Fibroblast of lung (primary cell): ENCODE measurements around the gene LRP8. TPM values are rescaled to one million over a fixed set of nuclear protein-coding genes. Genes with fewer than 3 reads are reported as not detected.

Source experiments
- DNase-seq, 2 donors: peaks; one replicate each; pipeline versions ENCODE4 v3.0.0 to v3.0.0-alpha.2; 2010; ENCODE audit warnings: low read depth in 2 of 2
- H2AFZ ChIP-seq: 2 replicates; pipeline ENCODE4 v1.5.1; 2012; ENCODE audit warnings: low read length, control low read depth, inconsistent platforms
- H3K27ac ChIP-seq: 2 replicates; pipeline ENCODE4 v1.5.1; 2011; ENCODE audit warnings: low read length, control low read depth; ENCODE audit not compliant: insufficient read depth
- H3K27me3 ChIP-seq: 2 replicates; pipeline ENCODE4 v1.5.1; 2011; ENCODE audit warnings: mild to moderate bottlenecking, low read length; ENCODE audit not compliant: control insufficient read depth, insufficient read depth
- H3K36me3 ChIP-seq: 2 replicates; pipeline ENCODE4 v1.5.1; 2011; ENCODE audit warnings: low read length; ENCODE audit not compliant: control insufficient read depth, insufficient read depth
- H3K4me1 ChIP-seq: 2 replicates; pipeline ENCODE4 v1.5.1; 2011; ENCODE audit warnings: low read length; ENCODE audit not compliant: control insufficient read depth, insufficient read depth; ENCODE audit errors: extremely low read depth
- H3K4me2 ChIP-seq: 2 replicates; pipeline ENCODE4 v1.5.1; 2011; ENCODE audit warnings: low read length, control low read depth; ENCODE audit not compliant: insufficient read depth; ENCODE audit errors: extremely low read depth
- H3K4me3 ChIP-seq, 4 experiments: fragments of 200-600 bp in 1 of 4; sonication (generic) in 1 of 4; replicated peaks in 1 of 4; 2 replicates each; pipeline ENCODE4 v1.5.1; 2011 to 2016; ENCODE audit warnings: low read length in 4 of 4, low read depth in 3 of 4, mild to moderate bottlenecking in 3 of 4, control low read depth in 2 of 4, inconsistent platforms in 1 of 4, mixed read lengths in 1 of 4; ENCODE audit not compliant: insufficient read depth in 1 of 4; ENCODE audit errors: control extremely low read depth in 1 of 4
- H3K79me2 ChIP-seq: 2 replicates; pipeline ENCODE4 v1.5.1; 2012; ENCODE audit warnings: mild to moderate bottlenecking, low read length, inconsistent platforms; ENCODE audit not compliant: control insufficient read depth, insufficient read depth
- H3K9ac ChIP-seq: 2 replicates; pipeline ENCODE4 v1.5.1; 2011; ENCODE audit warnings: mild to moderate bottlenecking, low read length, control low read depth; ENCODE audit not compliant: insufficient read depth
- H3K9me3 ChIP-seq: 2 replicates; pipeline ENCODE4 v1.5.1; 2012; ENCODE audit warnings: low read depth, low read length; ENCODE audit not compliant: control insufficient read depth, insufficient read depth
- H4K20me1 ChIP-seq: 2 replicates; pipeline ENCODE4 v1.5.1; 2011; ENCODE audit warnings: low read length; ENCODE audit not compliant: control insufficient read depth, insufficient read depth; ENCODE audit errors: extremely low read depth
- EZH2 ChIP-seq: IDR thresholded peaks from 2 replicates; pipeline ENCODE4 v1.5.1; 2012; ENCODE audit warnings: low read length, control low read depth, mild to moderate bottlenecking; ENCODE audit errors: missing control alignments
- polyA plus RNA-seq, 2 donors: library from polyadenylated mRNA; depleted of rRNA in 1 of 2; stranded (reverse) in 1 of 2; unstranded in 1 of 2; fragments of >200 nt; gene quantifications; 2 replicates each; pipeline ENCODE4 v1.2.1, GENCODE V29; 2011 to 2012; ENCODE audit warnings: missing spikeins in 1 of 2
- total RNA-seq: library from RNA; depleted of rRNA; stranded (reverse); fragments of >200 nt; gene quantifications from 2 replicates; pipeline ENCODE4 v1.2.1, GENCODE V29; 2014
- TF ChIP-seq, protein P1 (sequence below), 2 donors: IDR thresholded peaks in 1 of 2; conservative IDR thresholded peaks in 1 of 2; 1 replicate in 1 of 2; 2 replicates in 1 of 2; pipeline ENCODE4 v1.5.1; 2011 to 2012; ENCODE audit warnings: low read length in 2 of 2, control low read depth in 1 of 2, inconsistent platforms in 1 of 2, low read depth in 1 of 2, mild to moderate bottlenecking in 1 of 2

The LRP8 gene
- total and polyA plus RNA-seq, 2 donors (not counting 1 experiment from before 2014, with no cell fraction given): 8.4 to 10.3 TPM

- Histone ChIP-seq H3K9me3 (no peaks in the 10 kb centered on the region), H3K4me3 (no peak overlapping the region), H3K27ac (no peak overlapping the region), H3K27me3 (no peaks in the 10 kb centered on the region), H3K79me2 (no peaks in the 10 kb centered on the region), H3K4me2 (no peak overlapping the region), H3K4me1 (no peaks in the 10 kb centered on the region), H4K20me1 (no peaks in the 10 kb centered on the region), H3K9ac (no peak overlapping the region), H3K36me3 (no peaks in the 10 kb centered on the region), H2AFZ (no peak overlapping the region)
- DNase-seq: no peak
- TF ChIP-seq, protein P1, sequence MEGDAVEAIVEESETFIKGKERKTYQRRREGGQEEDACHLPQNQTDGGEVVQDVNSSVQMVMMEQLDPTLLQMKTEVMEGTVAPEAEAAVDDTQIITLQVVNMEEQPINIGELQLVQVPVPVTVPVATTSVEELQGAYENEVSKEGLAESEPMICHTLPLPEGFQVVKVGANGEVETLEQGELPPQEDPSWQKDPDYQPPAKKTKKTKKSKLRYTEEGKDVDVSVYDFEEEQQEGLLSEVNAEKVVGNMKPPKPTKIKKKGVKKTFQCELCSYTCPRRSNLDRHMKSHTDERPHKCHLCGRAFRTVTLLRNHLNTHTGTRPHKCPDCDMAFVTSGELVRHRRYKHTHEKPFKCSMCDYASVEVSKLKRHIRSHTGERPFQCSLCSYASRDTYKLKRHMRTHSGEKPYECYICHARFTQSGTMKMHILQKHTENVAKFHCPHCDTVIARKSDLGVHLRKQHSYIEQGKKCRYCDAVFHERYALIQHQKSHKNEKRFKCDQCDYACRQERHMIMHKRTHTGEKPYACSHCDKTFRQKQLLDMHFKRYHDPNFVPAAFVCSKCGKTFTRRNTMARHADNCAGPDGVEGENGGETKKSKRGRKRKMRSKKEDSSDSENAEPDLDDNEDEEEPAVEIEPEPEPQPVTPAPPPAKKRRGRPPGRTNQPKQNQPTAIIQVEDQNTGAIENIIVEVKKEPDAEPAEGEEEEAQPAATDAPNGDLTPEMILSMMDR (conservative IDR thresholded peaks at IDR 0.05 in 1 of 2, IDR thresholded peaks at IDR 0.05 in 1 of 2; ENCODE audit: low read depth in 1 of 2, low read length in 2 of 2): no peak
- no peak for TF ChIP-seq EZH2
Measured at GRCh38 chr1:53286955-53287354, 40.9 kb downstream of the LRP8 start.

GRCh38 chr1:53285969-53286760 is 41.7 kb downstream of the LRP8 start:
- Histone ChIP-seq H3K9ac (no peak overlapping the region), H3K27me3 (no peaks in the 10 kb centered on the region), H3K9me3 (no peaks in the 10 kb centered on the region), H3K27ac (no peak overlapping the region), H3K4me2 (no peak overlapping the region), H3K79me2 (no peaks in the 10 kb centered on the region), H3K4me1 (no peaks in the 10 kb centered on the region), H3K4me3 (no peak overlapping the region), H2AFZ (no peak overlapping the region), H3K36me3 (no peaks in the 10 kb centered on the region), H4K20me1 (no peaks in the 10 kb centered on the region)
- DNase-seq: no peak
- TF ChIP-seq EZH2: no peak

DNA sequence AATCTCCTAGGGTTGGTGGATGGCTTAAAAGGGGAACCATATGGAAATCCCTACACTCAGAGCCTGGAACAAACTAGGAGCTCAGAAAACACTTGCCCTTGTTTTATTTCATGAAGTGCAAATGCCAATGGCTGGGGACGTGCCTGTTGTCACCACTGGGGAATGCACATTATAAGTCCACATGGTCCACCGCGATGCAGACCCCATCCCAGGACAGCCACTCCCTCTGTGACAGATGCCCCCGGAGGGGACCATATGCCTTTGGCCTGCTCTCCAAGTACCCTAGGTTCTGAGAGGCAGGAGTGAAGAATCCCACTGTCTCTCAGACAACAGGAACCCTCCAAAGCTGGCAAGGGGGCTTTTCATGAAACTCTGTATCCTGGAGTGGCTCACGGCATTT is 42.3 kb downstream of the LRP8 start:
- H3K9ac ChIP-seq: no peak overlapping the region
- H3K36me3 ChIP-seq: no peaks in the 10 kb centered on the region
- H3K27ac ChIP-seq: no peak overlapping the region
- H3K27me3 ChIP-seq: no peaks in the 10 kb centered on the region
- no peak overlapping the region for H3K4me2 ChIP-seq
- DNase-seq: no peak
- H4K20me1 ChIP-seq: no peaks in the 10 kb centered on the region
- H3K4me3 ChIP-seq: no peak overlapping the region
- H3K9me3 ChIP-seq: no peaks in the 10 kb centered on the region
- H3K4me1 ChIP-seq: no peaks in the 10 kb centered on the region
- no peaks in the 10 kb centered on the region for H3K79me2 ChIP-seq
- TF ChIP-seq, protein P1 (conservative IDR thresholded peaks at IDR 0.05 in 1 of 2, IDR thresholded peaks at IDR 0.05 in 1 of 2; ENCODE audit: low read depth in 1 of 2, low read length in 2 of 2): no peak
- TF ChIP-seq EZH2: no peak
- no peak overlapping the region for H2AFZ ChIP-seq
